ENCODE measurements around the gene RORC.

RORC gene

GRCh38 chr1:151809985-151810556, 21.5 kb downstream of the RORC start:
- TF ChIP-seq Cebpa-rat (IDR thresholded peaks at IDR 0.05), result no peak
- no peak overlapping the region for H3K4me3 ChIP-seq
- H3K9me3 ChIP-seq, result no peaks in the 10 kb centered on the region
- no peaks in the 10 kb centered on the region for H3K36me3 ChIP-seq
- peaks cover 72% of the 10 kb centered on the region for H3K4me1 ChIP-seq
- no peaks in the 10 kb centered on the region for H4K20me1 ChIP-seq
- no peak overlapping the region for H3K4me2 ChIP-seq
- no peak overlapping the region for H3K9ac ChIP-seq
- H3K27ac ChIP-seq, result no peak overlapping the region
- no peaks in the 10 kb centered on the region for H3K27me3 ChIP-seq

GRCh38 chr1:151809290-151809984, 22.2 kb downstream of the RORC start:
- no peaks in the 10 kb centered on the region for H3K27me3 ChIP-seq
- no peak overlapping the region for H3K4me3 ChIP-seq
- no peak for TF ChIP-seq Cebpa-rat (IDR thresholded peaks at IDR 0.05)
- no peak overlapping the region for H3K9ac ChIP-seq
- H3K9me3 ChIP-seq, result no peaks in the 10 kb centered on the region
- H3K36me3 ChIP-seq, result no peaks in the 10 kb centered on the region
- no peak overlapping the region for H3K4me2 ChIP-seq
- no peak overlapping the region for H3K27ac ChIP-seq
- H3K4me1 ChIP-seq, result peaks cover 72% of the 10 kb centered on the region
- no peaks in the 10 kb centered on the region for H4K20me1 ChIP-seq

GRCh38 chr1:151807766-151808165, 23.8 kb downstream of the RORC start:
- H3K27ac ChIP-seq, result no peak overlapping the region
- no peak overlapping the region for H3K4me3 ChIP-seq
- no peaks in the 10 kb centered on the region for H3K27me3 ChIP-seq
- H3K9ac ChIP-seq, result no peak overlapping the region
- no peaks in the 10 kb centered on the region for H4K20me1 ChIP-seq
- H3K36me3 ChIP-seq, result no peaks in the 10 kb centered on the region
- H3K4me1 ChIP-seq, result peaks cover 73% of the 10 kb centered on the region
- peak overlapping the region; percentile 95 for H3K4me2 ChIP-seq
- H3K9me3 ChIP-seq, result no peaks in the 10 kb centered on the region
- TF ChIP-seq Cebpa-rat (IDR thresholded peaks at IDR 0.05), result no peak

- TF ChIP-seq Cebpa-rat (IDR thresholded peaks at IDR 0.05), result no peak
- no peak overlapping the region for H3K4me3 ChIP-seq
- no peaks in the 10 kb centered on the region for H3K27me3 ChIP-seq
- peak overlapping the region; percentile 70; the same call in 1 of the 2 replicates for H3K27ac ChIP-seq
- peaks cover 79% of the 10 kb centered on the region for H3K4me1 ChIP-seq
- H3K36me3 ChIP-seq, result no peaks in the 10 kb centered on the region
- no peaks in the 10 kb centered on the region for H3K9me3 ChIP-seq
- no peak overlapping the region for H3K9ac ChIP-seq
- H3K4me2 ChIP-seq, result peak overlapping the region; percentile 95
- H4K20me1 ChIP-seq, result no peaks in the 10 kb centered on the region
These were observed 24.5 kb downstream of the RORC start for GRCh38 chr1:151807131-151807530.

GRCh38 chr1:151806170-151806569, 25.4 kb downstream of the RORC start:
- Histone ChIP-seq H3K9ac (peak overlapping the region; percentile 54; the same call in 1 of the 2 replicates), H3K9me3 (no peaks in the 10 kb centered on the region), H4K20me1 (no peaks in the 10 kb centered on the region), H3K4me3 (peak overlapping the region; percentile 6; the same call in 1 of the 2 replicates), H3K27ac (peak overlapping the region; percentile 70), H3K4me2 (peak overlapping the region; percentile 95), H3K27me3 (no peaks in the 10 kb centered on the region), H3K36me3 (no peaks in the 10 kb centered on the region), H3K4me1 (peaks cover 88% of the 10 kb centered on the region)
- no peak for TF ChIP-seq Cebpa-rat (IDR thresholded peaks at IDR 0.05)

- TF ChIP-seq Cebpa-rat (IDR thresholded peaks at IDR 0.05), result no peak
- Histone ChIP-seq H3K4me3 (peak within 1 kb of the TSS; percentile 45), H3K27ac (peak within 1 kb of the TSS; percentile 70), H3K4me2 (peak within 1 kb of the TSS; percentile 95), H3K9ac (peak within 1 kb of the TSS; percentile 54; the same call in 1 of the 2 replicates), H3K36me3 (no peaks in the 10 kb centered on the region), H3K9me3 (no peaks in the 10 kb centered on the region), H3K4me1 (peaks cover 94% of the 10 kb centered on the region), H4K20me1 (no peaks in the 10 kb centered on the region), H3K27me3 (no peaks in the 10 kb centered on the region)
These were observed 26.4 kb downstream of the RORC start, which contains the start of gene LINGO4 for GRCh38 chr1:151805066-151805820. LINGO4 (minus strand) TSS chr1:151805419; CDS start chr1:151802704, 2,715 bp downstream.

- H3K4me2 ChIP-seq, result peak overlapping the region; percentile 95
- H4K20me1 ChIP-seq, result no peaks in the 10 kb centered on the region
- H3K27me3 ChIP-seq, result no peaks in the 10 kb centered on the region
- H3K4me1 ChIP-seq, result peaks cover 96% of the 10 kb centered on the region
- no peaks in the 10 kb centered on the region for H3K9me3 ChIP-seq
- no peaks in the 10 kb centered on the region for H3K36me3 ChIP-seq
- no peak for TF ChIP-seq Cebpa-rat (IDR thresholded peaks at IDR 0.05)
- H3K9ac ChIP-seq, result no peak overlapping the region
- H3K4me3 ChIP-seq, result peak overlapping the region; percentile 45
- no peak overlapping the region; the same call in 1 of the 2 replicates for H3K27ac ChIP-seq
These were observed 27.7 kb downstream of the RORC start for GRCh38 chr1:151803915-151804314.

GRCh38 chr1:151803164-151803563, 28.4 kb downstream of the RORC start:
- Histone ChIP-seq H3K4me3 (no peak overlapping the region), H3K9ac (no peak overlapping the region; the same call in 1 of the 2 replicates), H3K9me3 (no peaks in the 10 kb centered on the region), H3K4me1 (peaks cover 89% of the 10 kb centered on the region), H4K20me1 (no peaks in the 10 kb centered on the region), H3K27me3 (no peaks in the 10 kb centered on the region), H3K4me2 (peak overlapping the region; percentile 95), H3K36me3 (no peaks in the 10 kb centered on the region), H3K27ac (peak overlapping the region; percentile 42; the same call in 1 of the 2 replicates)
- no peak for TF ChIP-seq Cebpa-rat (IDR thresholded peaks at IDR 0.05)

- TF ChIP-seq Cebpa-rat (IDR thresholded peaks at IDR 0.05), result no peak
- H3K27me3 ChIP-seq, result no peaks in the 10 kb centered on the region
These were observed 29.2 kb downstream of the RORC start for GRCh38 chr1:151802372-151802771.

More at GRCh38 chr1:151802372-151802771, 29.2 kb downstream of the RORC start:
- Histone ChIP-seq H3K9ac (no peak overlapping the region), H3K4me1 (peaks cover 81% of the 10 kb centered on the region), H4K20me1 (no peaks in the 10 kb centered on the region), H3K4me3 (no peak overlapping the region), H3K4me2 (peak overlapping the region; percentile 95), H3K36me3 (no peaks in the 10 kb centered on the region), H3K9me3 (no peaks in the 10 kb centered on the region), H3K27ac (peak overlapping the region; percentile 42; the same call in 1 of the 2 replicates)

Measured in BLaER1 (cell line).